HTR-8/SVneo (cell line): ENCODE measurements around the gene RIT2.

Experiments used
- DNase-seq: peaks from one replicate; pipeline ENCODE4 v3.0.0; 2011; ENCODE audit warnings: low spot score, mixed read lengths; ENCODE audit not compliant: insufficient read length
- FAIRE-seq: peaks from 2 replicates; lab custom pipeline; 2011; peaks lifted over from hg19 to GRCh38; lab: Jason Lieb, UNC

The RIT2 gene

GRCh38 chr18:43092539-43092938 is 22.9 kb downstream of the RIT2 start:
- FAIRE-seq (no peak), DNase-seq (no peak)

- no peak for DNase-seq
- FAIRE-seq: no peak
These were observed 34.1 kb downstream of the RIT2 start for GRCh38 chr18:43081396-43081795.

GRCh38 chr18:43080671-43081070 is 34.8 kb downstream of the RIT2 start:
- no peak for FAIRE-seq
- no peak for DNase-seq

DNA sequence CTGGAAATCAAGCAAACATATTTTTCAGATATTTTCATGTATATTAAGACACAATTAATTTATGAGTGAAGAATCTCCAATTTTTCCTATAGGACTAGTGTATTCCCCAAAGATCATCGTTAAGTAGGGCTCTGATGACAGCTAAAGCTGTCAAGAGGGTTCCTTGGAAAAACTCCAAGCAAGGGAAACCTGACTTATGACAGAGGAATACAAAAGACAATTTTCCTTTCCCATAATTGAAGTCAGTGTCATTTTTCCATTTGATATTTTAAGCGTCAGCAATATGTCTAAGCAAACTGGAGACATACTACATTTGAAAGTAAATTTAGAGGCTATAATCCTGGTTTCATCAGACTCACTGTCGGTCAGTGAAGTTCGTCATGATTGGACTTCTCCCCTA is 36.1 kb downstream of the RIT2 start:
- no peak for FAIRE-seq
- no peak for DNase-seq

- DNase-seq (no peak), FAIRE-seq (no peak)
These were observed 36.9 kb downstream of the RIT2 start for GRCh38 chr18:43078478-43079092.

- no peak for DNase-seq
- FAIRE-seq: no peak
These were observed 37.8 kb downstream of the RIT2 start for GRCh38 chr18:43077510-43078308.

- DNase-seq (no peak), FAIRE-seq (no peak)
These were observed 41.7 kb downstream of the RIT2 start for GRCh38 chr18:43073771-43074170.

DNA sequence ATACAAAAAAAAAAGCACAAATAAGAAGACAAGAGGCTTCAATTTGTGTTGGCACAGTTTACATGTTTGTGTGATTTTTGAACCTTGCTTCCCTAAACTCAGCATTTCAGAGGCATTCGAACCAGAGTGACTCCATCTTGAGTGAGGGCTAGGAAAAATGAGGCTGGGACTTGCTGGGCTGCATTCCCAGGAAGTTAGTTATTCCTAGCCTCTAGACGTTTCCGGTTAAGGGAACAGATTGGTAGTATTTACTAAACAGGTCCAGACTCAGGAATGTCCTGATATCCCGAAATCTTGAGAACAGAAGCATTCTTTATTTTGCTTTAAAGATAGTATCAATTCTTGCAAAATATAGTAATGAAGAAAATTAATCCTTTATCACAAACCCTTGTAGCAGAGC is 46.7 kb downstream of the RIT2 start:
- DNase-seq: no peak
- FAIRE-seq: no peak

DNA sequence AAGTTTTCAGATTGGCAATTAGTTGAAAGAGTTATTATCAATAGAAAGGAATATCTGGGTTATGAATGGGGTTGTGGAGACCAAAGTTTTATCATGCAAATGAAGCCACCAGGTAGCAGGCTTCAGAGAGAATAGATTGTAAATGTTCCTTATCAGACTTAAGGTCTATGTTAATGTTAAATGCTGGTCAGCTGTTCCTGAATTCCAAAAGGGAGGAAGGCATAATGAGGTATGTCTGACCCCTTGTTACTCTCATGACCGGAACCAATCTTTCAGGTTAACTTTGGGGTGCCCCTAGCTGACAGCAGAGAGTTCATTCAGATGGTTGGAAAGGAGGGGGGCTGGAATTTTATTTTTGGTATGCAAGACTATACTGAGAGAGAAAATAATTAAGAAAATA is 47.9 kb downstream of the RIT2 start:
- FAIRE-seq: no peak
- DNase-seq: no peak

DNA sequence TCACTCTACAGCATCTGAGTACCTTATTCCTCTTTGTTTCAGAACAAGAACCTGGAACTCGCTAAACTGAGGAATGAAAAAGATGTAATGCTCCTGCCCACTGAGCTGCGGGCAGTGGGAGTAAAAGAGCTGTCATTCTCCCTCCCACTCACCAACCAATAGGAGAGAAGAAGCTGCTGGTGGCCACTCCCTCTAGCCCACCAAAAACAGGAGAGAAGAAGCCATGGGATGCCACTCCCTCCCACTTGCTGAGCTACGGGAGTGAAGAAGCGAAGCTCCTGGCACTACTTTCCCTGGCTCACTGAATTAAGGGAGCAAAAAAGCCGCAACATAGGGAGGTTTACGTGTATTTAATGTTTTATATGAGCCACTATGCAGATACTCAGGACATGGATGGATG is 53.7 kb downstream of the RIT2 start:
- no peak for DNase-seq
- no peak for FAIRE-seq

- DNase-seq (no peak), FAIRE-seq (no peak)
These were observed 54.2 kb downstream of the RIT2 start for GRCh38 chr18:43061318-43061717.

DNA sequence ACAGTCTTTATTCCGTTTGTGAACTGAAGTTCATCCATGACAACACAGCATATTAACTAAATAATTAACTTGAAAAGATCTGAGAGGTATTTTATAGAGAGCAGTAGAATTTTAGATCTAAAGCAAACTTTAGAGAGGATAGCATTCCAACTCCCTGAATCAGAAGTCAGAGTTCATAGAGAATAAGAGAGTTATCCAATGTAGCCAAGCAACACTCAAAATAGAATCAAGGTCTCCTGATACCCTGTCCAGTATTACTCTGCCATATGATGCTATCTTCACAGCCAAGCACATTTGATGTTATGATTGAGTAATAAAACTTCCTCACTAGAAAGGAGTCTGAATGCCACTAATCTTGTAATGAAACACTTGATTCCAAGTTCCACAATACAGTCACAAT is 55.5 kb downstream of the RIT2 start:
- FAIRE-seq (no peak), DNase-seq (no peak)

- no peak for DNase-seq
- FAIRE-seq: no peak
These were observed 60.5 kb downstream of the RIT2 start for GRCh38 chr18:43054815-43055519.

DNA sequence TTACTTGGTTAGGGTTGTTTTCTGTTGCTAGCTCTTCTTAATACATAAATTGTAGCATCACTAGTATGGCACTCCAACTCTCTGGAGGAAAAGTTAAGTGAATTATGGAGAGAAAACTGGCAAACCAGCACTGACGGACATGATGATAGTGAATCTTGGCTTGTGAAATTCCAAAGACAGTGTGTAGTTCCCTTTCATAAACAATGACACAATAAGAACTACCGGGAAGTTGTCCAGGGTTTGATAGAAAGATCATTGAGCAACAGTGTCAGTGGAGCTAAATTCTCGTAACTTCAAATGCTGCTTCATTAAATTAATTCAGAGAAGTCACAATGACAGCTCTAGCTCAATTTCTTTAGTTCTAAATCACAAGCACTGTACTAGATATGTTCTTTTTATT is 66.5 kb downstream of the RIT2 start:
- no peak for FAIRE-seq
- no peak for DNase-seq

- FAIRE-seq (no peak), DNase-seq (no peak)
These were observed 69.2 kb downstream of the RIT2 start for GRCh38 chr18:43046322-43046721.

- no peak for DNase-seq
- no peak for FAIRE-seq
These were observed 71.9 kb downstream of the RIT2 start for GRCh38 chr18:43043626-43044025.

GRCh38 chr18:43040281-43040680 is 75.2 kb downstream of the RIT2 start:
- DNase-seq: no peak
- no peak for FAIRE-seq

GRCh38 chr18:43034683-43035500 is 80.6 kb downstream of the RIT2 start:
- DNase-seq (no peak), FAIRE-seq (no peak)

DNA sequence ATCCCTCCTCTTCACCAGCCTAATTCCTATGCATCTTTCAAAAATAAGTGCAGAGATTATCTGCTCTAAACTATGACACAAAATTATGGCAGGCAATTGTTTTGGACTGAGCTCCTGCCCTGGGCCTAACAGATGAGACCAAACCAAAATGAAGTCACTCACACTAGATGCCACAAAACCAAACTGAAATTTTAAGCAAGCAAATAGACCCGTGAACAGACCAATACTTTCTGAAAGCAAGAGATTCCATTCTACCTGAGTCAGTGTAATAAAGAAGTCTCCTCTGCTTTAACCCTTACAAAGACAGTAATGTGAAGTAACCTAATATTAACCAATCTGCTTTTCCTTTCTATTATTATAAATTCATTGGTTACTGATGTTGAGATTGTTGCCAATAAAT is 84.3 kb downstream of the RIT2 start:
- DNase-seq (no peak), FAIRE-seq (no peak)

- FAIRE-seq (no peak), DNase-seq (no peak)
These were observed 86.1 kb downstream of the RIT2 start for GRCh38 chr18:43029414-43029813.

DNA sequence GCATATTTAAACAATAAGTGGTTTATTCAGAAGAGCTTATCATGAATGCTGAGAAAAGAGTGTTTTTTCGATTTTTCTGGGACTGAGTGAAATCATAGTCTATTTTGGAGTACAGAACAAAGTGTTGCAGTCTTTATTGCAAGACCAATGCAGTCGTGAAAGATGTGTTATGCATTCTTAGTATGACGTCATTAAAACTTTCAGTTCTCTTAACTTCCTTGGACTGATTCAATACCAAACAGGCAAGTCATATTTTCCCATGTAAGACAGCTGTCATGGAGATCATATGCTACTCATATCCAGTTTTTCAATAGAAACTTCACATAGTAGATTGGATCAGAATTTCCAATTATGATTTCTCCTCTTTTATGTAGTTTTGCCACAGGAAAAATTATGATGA is 92.6 kb downstream of the RIT2 start:
- DNase-seq (no peak), FAIRE-seq (no peak)
